Glutamatergic neuron (in vitro differentiated cells): ENCODE data around the gene PGLYRP2. TPM values are rescaled to one million over a fixed set of nuclear protein-coding genes. Genes with fewer than 3 reads are reported as not detected.
"Not testable (repeated sequence)": the region's sequence is repeated elsewhere in the genome, so short reads cannot be mapped to it uniquely, and the experiment has no call there.

Source experiments
- DNase-seq: peaks from one replicate; pipeline ENCODE4 v3.0.0; 2022
- H3K27ac Mint-ChIP-seq: one replicate; pipeline ENCODE4 v1.8.0; 2020; ENCODE audit warnings: mild to moderate bottlenecking, mixed read lengths, inconsistent platforms; ENCODE audit not compliant: unreplicated experiment
- H3K27me3 Mint-ChIP-seq: one replicate; pipeline ENCODE4 v1.8.0; 2020; ENCODE audit warnings: mild to moderate bottlenecking, moderate library complexity, mixed read lengths, inconsistent platforms; ENCODE audit not compliant: unreplicated experiment
- H3K36me3 Mint-ChIP-seq: one replicate; pipeline ENCODE4 v1.8.0; 2020; ENCODE audit warnings: mild to moderate bottlenecking, mixed read lengths, inconsistent platforms; ENCODE audit not compliant: unreplicated experiment
- H3K4me1 Mint-ChIP-seq: one replicate; pipeline ENCODE4 v1.8.0; 2020; ENCODE audit warnings: mild to moderate bottlenecking, low read depth, mixed read lengths, inconsistent platforms; ENCODE audit not compliant: unreplicated experiment
- H3K4me3 Mint-ChIP-seq: one replicate; pipeline ENCODE4 v1.8.0; 2020; ENCODE audit warnings: mild to moderate bottlenecking, mixed read lengths, inconsistent platforms; ENCODE audit not compliant: unreplicated experiment
- H3K9me3 Mint-ChIP-seq: one replicate; pipeline ENCODE4 v1.8.0; 2020; ENCODE audit warnings: mild to moderate bottlenecking, moderate library complexity, mixed read lengths, inconsistent platforms; ENCODE audit not compliant: unreplicated experiment
- CTCF ChIP-seq: fragments of 200-600 bp; sonication (generic); IDR thresholded peaks from one replicate; pipeline ENCODE4 v1.5.0; 2021; ENCODE audit not compliant: partially characterized antibody, unreplicated experiment
- total RNA-seq: library from RNA; stranded (reverse); fragmentation: NEBNext Ultra II Directional; extraction: Animal tissue kit (Norgen Biotek cat#: 25700); gene quantifications from one replicate; pipeline ENCODE4 v1.2.1, GENCODE V29; 2021; ENCODE audit not compliant: unreplicated experiment

The PGLYRP2 gene
- total RNA-seq, 1 donor from 2014 or later: not detected

GRCh38 chr19:15475169-15475568 is 4.1 kb downstream of the PGLYRP2 start:
- H3K27me3 Mint-ChIP-seq: peaks cover 8% of the 10 kb centered on the region
- H3K36me3 Mint-ChIP-seq: no peaks in the 10 kb centered on the region
- DNase-seq: no peak
- no peak for TF ChIP-seq CTCF
- no peak overlapping the region for H3K4me3 Mint-ChIP-seq
- H3K27ac Mint-ChIP-seq: no peak overlapping the region
- peaks cover 2% of the 10 kb centered on the region for H3K9me3 Mint-ChIP-seq
- H3K4me1 Mint-ChIP-seq: no peaks in the 10 kb centered on the region

DNA sequence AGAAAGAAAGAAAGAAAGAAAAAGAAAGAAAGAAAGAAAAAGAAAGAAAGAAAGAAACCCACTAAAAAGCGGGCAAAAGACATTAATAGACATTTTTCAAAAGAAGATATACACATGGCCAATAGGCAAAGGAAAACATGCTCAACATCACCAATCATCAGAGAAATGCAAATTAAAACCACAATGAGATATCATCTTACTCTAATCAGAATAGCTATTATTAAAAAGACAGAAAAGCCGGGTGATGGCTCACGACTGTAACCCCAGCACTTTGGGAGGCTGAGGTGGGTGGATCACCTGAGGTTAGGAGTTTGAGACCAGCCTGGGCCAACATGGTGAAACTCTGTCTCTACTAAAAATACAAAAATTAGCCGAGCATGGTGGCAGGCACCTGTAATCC is 5.5 kb downstream of the PGLYRP2 start:
- peaks cover 12% of the 10 kb centered on the region for H3K27me3 Mint-ChIP-seq
- not testable (repeated sequence) for H3K36me3 Mint-ChIP-seq, DNase-seq, H3K27ac Mint-ChIP-seq, H3K4me1 Mint-ChIP-seq, H3K9me3 Mint-ChIP-seq, H3K4me3 Mint-ChIP-seq

GRCh38 chr19:15471639-15472101 is 7.6 kb downstream of the PGLYRP2 start:
- no peak overlapping the region for H3K27ac Mint-ChIP-seq
- H3K9me3 Mint-ChIP-seq: peaks cover 2% of the 10 kb centered on the region
- no peaks in the 10 kb centered on the region for H3K36me3 Mint-ChIP-seq
- TF ChIP-seq CTCF: no peak
- H3K4me3 Mint-ChIP-seq: no peak overlapping the region
- peaks cover 23% of the 10 kb centered on the region for H3K27me3 Mint-ChIP-seq
- DNase-seq: no peak
- H3K4me1 Mint-ChIP-seq: no peaks in the 10 kb centered on the region

DNA sequence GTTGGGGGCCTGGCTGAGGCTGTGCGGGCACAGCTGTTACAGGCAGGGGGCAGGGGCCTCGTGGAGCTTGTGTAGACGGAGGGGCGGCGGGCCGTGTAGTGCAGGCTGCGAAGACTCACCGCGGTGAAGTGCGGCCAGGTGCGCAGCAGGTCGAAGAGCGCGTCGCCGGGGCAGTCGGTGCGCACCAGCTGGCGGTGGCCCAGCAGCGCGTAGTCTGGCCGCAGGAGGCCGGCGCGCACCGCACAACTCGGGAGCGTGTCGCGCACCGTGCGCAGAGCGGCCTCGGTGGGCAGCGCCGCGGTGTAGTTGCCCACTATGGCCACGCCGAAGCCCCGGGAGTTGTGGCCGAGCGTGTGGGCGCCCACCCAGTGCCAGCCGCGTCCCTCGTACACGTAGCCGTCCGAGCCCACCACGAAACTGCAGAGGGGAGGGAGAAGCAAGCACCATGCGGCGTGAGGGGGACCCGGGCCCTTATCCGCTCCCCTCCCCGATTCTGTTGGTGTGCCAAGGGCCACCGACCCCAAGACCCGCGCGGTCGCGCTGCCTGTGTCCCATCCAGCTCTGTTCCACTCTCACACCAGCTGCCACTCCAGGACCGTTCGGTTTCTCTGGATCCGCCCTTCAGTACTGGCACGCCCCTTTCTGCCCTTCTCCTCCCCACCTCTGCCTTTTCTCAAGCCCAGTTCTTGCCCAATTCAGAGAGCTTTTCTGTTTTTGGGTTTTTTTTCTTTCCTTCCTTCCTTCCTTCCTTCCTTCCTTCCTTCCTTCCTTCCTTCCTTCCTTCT is 9.6 kb downstream of the PGLYRP2 start:
- no peak for DNase-seq
- Mint-ChIP-seq H3K36me3 (no peaks in the 10 kb centered on the region), H3K27me3 (peaks cover 23% of the 10 kb centered on the region), H3K9me3 (peaks cover 2% of the 10 kb centered on the region), H3K4me1 (no peaks in the 10 kb centered on the region), H3K27ac (no peak overlapping the region), H3K4me3 (peak overlapping the region; percentile 74)
- TF ChIP-seq CTCF: no peak

DNA sequence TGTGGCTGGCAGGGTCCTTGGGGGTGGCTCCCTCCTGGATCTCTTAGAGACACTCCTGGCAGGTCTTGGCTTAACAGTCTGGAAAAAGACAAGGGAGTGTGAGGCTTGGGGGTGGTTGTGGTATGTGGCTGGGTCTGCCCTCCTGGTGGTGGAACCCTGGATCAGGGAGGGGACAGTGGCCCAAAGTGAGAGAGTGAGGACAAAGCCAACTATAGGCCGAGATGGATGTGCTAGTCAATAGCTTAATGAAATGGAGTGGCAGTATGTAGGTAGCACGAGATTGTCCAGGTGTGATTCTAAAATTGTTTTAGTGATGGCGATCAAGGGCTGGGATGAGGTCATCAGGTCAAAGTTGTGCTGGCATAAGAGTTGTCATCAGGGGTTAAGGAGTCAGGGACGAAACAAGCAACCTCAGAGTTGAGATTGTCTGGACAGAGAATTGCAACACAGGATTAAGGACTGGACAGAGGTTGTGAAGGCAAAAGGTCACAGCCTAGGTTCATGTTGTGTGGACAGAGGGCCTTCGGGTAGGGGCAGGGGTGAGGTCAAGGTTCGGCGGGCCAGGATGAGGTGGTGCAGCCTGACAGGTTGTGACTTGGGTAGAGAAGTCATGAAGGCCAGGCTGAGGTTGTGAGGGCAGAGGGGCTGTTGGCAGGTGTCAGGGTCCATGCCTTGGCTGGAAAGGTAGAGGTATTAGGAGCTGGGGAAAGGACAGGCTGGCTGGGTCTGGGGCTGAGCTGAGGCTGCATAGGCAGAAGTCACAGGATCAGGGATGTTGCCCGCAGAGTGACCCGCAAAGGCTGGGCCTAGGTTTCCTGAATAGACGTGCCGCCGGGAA is 10.4 kb downstream of the PGLYRP2 start:
- Mint-ChIP-seq H3K4me3 (peak overlapping the region; percentile 34), H3K27me3 (peaks cover 25% of the 10 kb centered on the region)

More for the DNA sequence above, 10.4 kb downstream of the PGLYRP2 start:
- Mint-ChIP-seq H3K4me1 (no peaks in the 10 kb centered on the region), H3K27ac (no peak overlapping the region), H3K36me3 (no peaks in the 10 kb centered on the region), H3K9me3 (peaks cover 2% of the 10 kb centered on the region)
- DNase-seq: no peak
- no peak for TF ChIP-seq CTCF
